Motor neuron (in vitro differentiated cells): ENCODE measurements around the gene GOLPH3L. TPM values are rescaled to one million over a fixed set of nuclear protein-coding genes. Genes with fewer than 3 reads are reported as not detected.
"Not testable (repeated sequence)": the region's sequence is repeated elsewhere in the genome, so short reads cannot be mapped to it uniquely, and the experiment has no call there.

Experiments used
- ATAC-seq, 8 experiments: fragments of 200-7000 bp; cut with Tn5 transposase; replicated peaks in 6 of 8; 2 replicates each; pipeline ENCODE4 v1.8.0; 2021; ENCODE audit warnings: mild to moderate bottlenecking in 8 of 8, moderate library complexity in 8 of 8
- H3K27ac ChIP-seq, 2 donors: fragments of 250-450 bp; sonication (Bioruptor Pico); 2 replicates each; pipeline ENCODE4 v1.9.0; 2021; ENCODE audit warnings: antibody characterized with exemption in 2 of 2, mild to moderate bottlenecking in 2 of 2, moderate library complexity in 1 of 2
- H3K4me1 ChIP-seq, 2 donors: fragments of 250-450 bp; sonication (Bioruptor Pico); replicated peaks in 1 of 2; 2 replicates each; pipeline ENCODE4 v1.6.1; 2021; ENCODE audit warnings: antibody characterized with exemption in 2 of 2, mild to moderate bottlenecking in 2 of 2, moderate library complexity in 1 of 2
- H3K4me3 ChIP-seq, 5 donors: fragments of 250-450 bp; sonication (Bioruptor Pico); 2 replicates each; pipeline ENCODE4 v1.9.0; 2021; ENCODE audit warnings: antibody characterized with exemption in 5 of 5, mild to moderate bottlenecking in 5 of 5, moderate library complexity in 4 of 5
- WGBS, 10 experiments: fragments of 450-650 bp; shearing (Covaris generic); methylation state at CpG; one replicate each; pipeline ENCODE4 v1.0.0; 2022; 5-methylcytosine and 5-hydroxymethylcytosine counted together
- in situ Hi-C, 9 experiments: fragments of 400-800 bp; cut with MboI; loops; one replicate each; pipeline ENCODE4 v1.15.0; 2021; ENCODE audit warnings: low sequenced_read_pairs in 9 of 9, low pct_unique_long_range_greater_than_20kb in 2 of 9; ENCODE audit not compliant: unreplicated experiment in 9 of 9
- total RNA-seq, 8 experiments: library from RNA; unstranded; fragments of 300-600 nt; gene quantifications; 2 replicates each; pipeline versions ENCODE4 v1.2.3 to v1.2.4, GENCODE V29; 2022

Gene GOLPH3L
- total RNA-seq, 8 experiments from 2014 or later, result 20.0 to 46.2 (median 23.3) TPM

GRCh38 chr1:150649441-150650075, 47.4 kb downstream of the GOLPH3L start:
- in situ Hi-C loops, result no loop called here
- no peak overlapping the region for H3K4me3 ChIP-seq
- H3K4me1 ChIP-seq, result no peaks in the 10 kb centered on the region
- WGBS, 10 experiments, result 71 to 100% (median 93%) methylated on average over 1 to 5 of the region's 5 CpGs
- H3K27ac ChIP-seq, result no peak overlapping the region
- ATAC-seq, result peak in 2 of 8 experiments; percentile 50 to 75

- in situ Hi-C loops, result no loop called here
- Histone ChIP-seq H3K27ac (no peak overlapping the region), H3K4me1 (no peaks in the 10 kb centered on the region), H3K4me3 (no peak overlapping the region)
- no peak for ATAC-seq
- WGBS, 10 experiments, result 20 to 100% (median 74%) methylated on average over 1 to 4 of the region's 4 CpGs
These were observed 54.7 kb downstream of the GOLPH3L start for GRCh38 chr1:150642296-150642695.

GRCh38 chr1:150641126-150641815, 55.7 kb downstream of the GOLPH3L start:
- H3K4me1 ChIP-seq, ATAC-seq, H3K27ac ChIP-seq, in situ Hi-C loops, H3K4me3 ChIP-seq: not testable (repeated sequence)
- WGBS, 10 experiments, result 40 to 100% (median 74%) methylated on average over 2 to 9 of the region's 9 CpGs

- ATAC-seq, in situ Hi-C loops: not testable (repeated sequence)
- 76 to 100% (median 93%) methylated on average over 1 to 6 of the region's 6 CpGs; no CpG with 5 or more reads in 1 of the 10 experiments for WGBS, 10 experiments
These were observed 58.5 kb downstream of the GOLPH3L start for GRCh38 chr1:150638430-150638829.

GRCh38 chr1:150634839-150635622, 61.9 kb downstream of the GOLPH3L start:
- 23 to 100% (median 88%) methylated on average over 1 to 6 of the region's 17 CpGs; no CpG with 5 or more reads in 1 of the 10 experiments for WGBS, 10 experiments
- ATAC-seq, H3K27ac ChIP-seq, H3K4me3 ChIP-seq, in situ Hi-C loops: not testable (repeated sequence)
- peaks cover 12 to 17% of the 10 kb centered on the region in 2 donors for H3K4me1 ChIP-seq

More at GRCh38 chr1:150638430-150638829, 58.5 kb downstream of the GOLPH3L start:
- peaks cover 6 to 11% of the 10 kb centered on the region in 2 donors for H3K4me1 ChIP-seq
- not testable (repeated sequence) for H3K27ac ChIP-seq, H3K4me3 ChIP-seq

GRCh38 chr1:150629115-150629928, 67.6 kb downstream of the GOLPH3L start, which contains the start of gene ENSA:
ENSA (minus strand) TSS chr1:150629612; CDS start chr1:150629470, 142 bp downstream.
- peak; percentile 87 to 92 (median 91) for ATAC-seq
- H3K27ac ChIP-seq, result peak within 1 kb of the TSS; percentile 99
- WGBS, 10 experiments, result 0 to 2% (median 0%) methylated on average over 2 to 15 of the region's 49 CpGs; no CpG with 5 or more reads in 2 of the 10 experiments
- peak within 1 kb of the TSS; percentile 67 to 95 (median 83) for H3K4me3 ChIP-seq
- in situ Hi-C loops, result no loop called here
- peaks cover 14% of the 10 kb centered on the region in 2 donors for H3K4me1 ChIP-seq

- 0 to 5% (median 1%) methylated on average over 1 to 9 of the region's 9 CpGs; no CpG with 5 or more reads in 2 of the 10 experiments for WGBS, 10 experiments
- ATAC-seq, result no peak
- H3K27ac ChIP-seq, result peak overlapping the region; percentile 59 to 99
- in situ Hi-C loops, result no loop called here
- H3K4me1 ChIP-seq, result peaks cover 13 to 14% of the 10 kb centered on the region in 2 donors
- H3K4me3 ChIP-seq, result peak overlapping the region; percentile 67 to 95 (median 83)
These were observed 68.2 kb downstream of the GOLPH3L start for GRCh38 chr1:150628766-150629114.

- ATAC-seq, result no peak
- H3K27ac ChIP-seq, result no peak overlapping the region
- peaks cover 13 to 14% of the 10 kb centered on the region in 2 donors for H3K4me1 ChIP-seq
- 57 to 94% (median 80%) methylated on average over 2 to 5 of the region's 5 CpGs for WGBS, 10 experiments
- H3K4me3 ChIP-seq, result peak overlapping the region; percentile 67 to 95 (median 83)
- in situ Hi-C loops, result no loop called here
These were observed 69.0 kb downstream of the GOLPH3L start for GRCh38 chr1:150627826-150628410.

GRCh38 chr1:150626150-150626549, 70.8 kb downstream of the GOLPH3L start:
- WGBS, 10 experiments, result 0 to 100% (median 88%) methylated on average over 1 to 2 of the region's 2 CpGs; no CpG with 5 or more reads in 3 of the 10 experiments
- in situ Hi-C loops, result no loop called here
- Histone ChIP-seq H3K4me3 (no peak overlapping the region), H3K27ac (no peak overlapping the region), H3K4me1 (peaks cover 13 to 14% of the 10 kb centered on the region in 2 donors)
- ATAC-seq, result peak in 3 of 8 experiments; percentile 9 to 13 (median 12)

- in situ Hi-C loops, ATAC-seq, H3K4me1 ChIP-seq, H3K4me3 ChIP-seq, H3K27ac ChIP-seq: not testable (repeated sequence)
- 86 to 100% (median 95%) methylated on average over 1 of the region's 1 CpG; no CpG with 5 or more reads in 6 of the 10 experiments for WGBS, 10 experiments
These were observed 72.4 kb downstream of the GOLPH3L start for GRCh38 chr1:150624546-150624945.

GRCh38 chr1:150624134-150624533, 72.8 kb downstream of the GOLPH3L start:
- H3K4me3 ChIP-seq, H3K4me1 ChIP-seq, ATAC-seq, H3K27ac ChIP-seq, in situ Hi-C loops: not testable (repeated sequence)
- WGBS, 10 experiments, result 80 to 100% (median 100%) methylated on average over 1 of the region's 1 CpG; no CpG with 5 or more reads in 6 of the 10 experiments
